ENCODE measurements around the gene CEACAM7. TPM values are rescaled to one million over a fixed set of nuclear protein-coding genes. Genes with fewer than 3 reads are reported as not detected.

The CEACAM7 gene
- total RNA-seq, 2 donors from 2014 or later: 329 to 919 TPM

- peak overlapping the region; percentile 83 for H3K27ac ChIP-seq
- intact Hi-C loops (cut with DNase I): no loop called here
- H3K4me3 ChIP-seq: no peak overlapping the region
- no peaks in the 10 kb centered on the region for H3K36me3 ChIP-seq
- no peaks in the 10 kb centered on the region for H3K27me3 ChIP-seq
- peak overlapping the region; percentile 53 to 77 for H3K9ac ChIP-seq (ENCODE audit: low read depth in 2 of 2, low read length in 2 of 2)
- peak; percentile 37 for DNase-seq
- no peak for TF ChIP-seq CTCF (IDR thresholded peaks at IDR 0.05)
- H3K4me1 ChIP-seq: peaks cover 7% of the 10 kb centered on the region
- no peaks in the 10 kb centered on the region for H3K9me3 ChIP-seq
Measured at GRCh38 chr19:41699231-41699967, 11.3 kb upstream of the CEACAM7 start.

GRCh38 chr19:41698746-41699230 lies 10.7 kb upstream of the CEACAM7 start:
- intact Hi-C loops (cut with DNase I): no loop called here
- Histone ChIP-seq H3K4me1 (peaks cover 7% of the 10 kb centered on the region), H3K4me3 (no peak overlapping the region), H3K27ac (peak overlapping the region; percentile 83), H3K9me3 (no peaks in the 10 kb centered on the region), H3K36me3 (no peaks in the 10 kb centered on the region), H3K9ac (ENCODE audit: low read depth in 2 of 2, low read length in 2 of 2) (peak overlapping the region in 1 of 2 donors; percentile 77), H3K27me3 (no peaks in the 10 kb centered on the region)
- DNase-seq: peak; percentile 51
- no peak for TF ChIP-seq CTCF (IDR thresholded peaks at IDR 0.05)

GRCh38 chr19:41697198-41697855 lies 9.3 kb upstream of the CEACAM7 start:
- H3K9me3 ChIP-seq: no peaks in the 10 kb centered on the region
- H3K4me3 ChIP-seq: no peak overlapping the region
- no peaks in the 10 kb centered on the region for H3K36me3 ChIP-seq
- intact Hi-C loops (cut with DNase I): no loop called here
- H3K9ac ChIP-seq (ENCODE audit: low read depth in 2 of 2, low read length in 2 of 2): peak overlapping the region in 1 of 2 donors; percentile 9
- DNase-seq: peak; percentile 16
- no peaks in the 10 kb centered on the region for H3K27me3 ChIP-seq
- TF ChIP-seq CTCF (IDR thresholded peaks at IDR 0.05): no peak
- H3K4me1 ChIP-seq: peaks cover 7% of the 10 kb centered on the region
- peak overlapping the region; percentile 83 for H3K27ac ChIP-seq

GRCh38 chr19:41696402-41697197 lies 8.5 kb upstream of the CEACAM7 start:
- H3K9ac ChIP-seq (ENCODE audit: low read depth in 2 of 2, low read length in 2 of 2): no peak overlapping the region
- TF ChIP-seq CTCF (IDR thresholded peaks at IDR 0.05): no peak
- peaks cover 7% of the 10 kb centered on the region for H3K4me1 ChIP-seq
- H3K9me3 ChIP-seq: no peaks in the 10 kb centered on the region
- peak; percentile 49 for DNase-seq
- H3K4me3 ChIP-seq: no peak overlapping the region
- no peaks in the 10 kb centered on the region for H3K27me3 ChIP-seq
- intact Hi-C loops (cut with DNase I): no loop called here
- H3K27ac ChIP-seq: no peak overlapping the region
- no peaks in the 10 kb centered on the region for H3K36me3 ChIP-seq

- DNase-seq: peak; percentile 16
- H3K27me3 ChIP-seq: no peaks in the 10 kb centered on the region
Measured at GRCh38 chr19:41695745-41696144, 7.7 kb upstream of the CEACAM7 start.

More at GRCh38 chr19:41695745-41696144, 7.7 kb upstream of the CEACAM7 start:
- intact Hi-C loops (cut with DNase I): no loop called here
- Histone ChIP-seq H3K4me1 (peaks cover 7% of the 10 kb centered on the region), H3K9me3 (no peaks in the 10 kb centered on the region), H3K27ac (no peak overlapping the region), H3K4me3 (no peak overlapping the region), H3K9ac (ENCODE audit: low read depth in 2 of 2, low read length in 2 of 2) (no peak overlapping the region), H3K36me3 (no peaks in the 10 kb centered on the region)
- no peak for TF ChIP-seq CTCF (IDR thresholded peaks at IDR 0.05)
